ENCODE results near the gene ANKRD33B. TPM values are rescaled to one million over a fixed set of nuclear protein-coding genes. Genes with fewer than 3 reads are reported as not detected.

Gene ANKRD33B
- polyA plus RNA-seq, 1 experiment, result 3.4 TPM

GRCh38 chr5:10532421-10532820 is 31.4 kb upstream of the ANKRD33B start:
- Histone ChIP-seq H3K4me3 (ENCODE audit: low read depth, low read length) (no peak overlapping the region), H3K36me3 (ENCODE audit: control insufficient read depth, insufficient read depth, low read length) (no peaks in the 10 kb centered on the region), H3K27me3 (ENCODE audit: control insufficient read depth, insufficient read depth, low read length) (no peaks in the 10 kb centered on the region)
- CTCF ChIA-PET, result no interaction called here
- TF ChIP-seq CTCF (IDR thresholded peaks at IDR 0.05; ENCODE audit: insufficient read depth, low read depth, low read length), result no peak
- no peak for DNase-seq (ENCODE audit: low read depth)
- POLR2A ChIA-PET, result no interaction called here

DNA sequence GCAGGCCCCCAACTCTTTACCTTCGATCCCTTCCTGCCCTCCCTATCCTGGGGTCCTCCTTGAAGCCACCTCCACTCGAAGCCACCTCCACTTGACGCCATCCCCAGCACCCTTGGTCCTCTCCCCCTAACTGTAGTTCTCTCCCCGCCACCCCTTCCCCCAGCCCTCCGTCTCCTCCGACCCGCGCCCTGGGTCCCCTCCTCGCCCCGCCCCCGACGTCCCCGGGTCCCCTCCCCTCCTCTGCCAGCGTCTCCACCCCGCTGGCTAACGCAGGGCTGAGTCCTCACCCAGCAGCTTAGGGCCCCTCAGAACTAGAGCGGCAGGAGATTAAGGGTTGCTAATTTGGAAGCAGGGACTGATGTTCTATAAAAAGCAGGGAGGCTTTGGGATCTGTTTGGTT is 30.6 kb upstream of the ANKRD33B start:
- no peak for TF ChIP-seq CTCF (IDR thresholded peaks at IDR 0.05; ENCODE audit: insufficient read depth, low read depth, low read length)
- no peak overlapping the region for H3K4me3 ChIP-seq (ENCODE audit: low read depth, low read length)
- POLR2A ChIA-PET, result no interaction called here
- no peaks in the 10 kb centered on the region for H3K27me3 ChIP-seq (ENCODE audit: control insufficient read depth, insufficient read depth, low read length)
- CTCF ChIA-PET, result interaction anchor here (1.4 kb wide), 1 partner anchor 35 kb away, joined by 3 read pairs; no protein-coding TSS in a partner anchor
- DNase-seq (ENCODE audit: low read depth), result no peak
- no peaks in the 10 kb centered on the region for H3K36me3 ChIP-seq (ENCODE audit: control insufficient read depth, insufficient read depth, low read length)

DNA sequence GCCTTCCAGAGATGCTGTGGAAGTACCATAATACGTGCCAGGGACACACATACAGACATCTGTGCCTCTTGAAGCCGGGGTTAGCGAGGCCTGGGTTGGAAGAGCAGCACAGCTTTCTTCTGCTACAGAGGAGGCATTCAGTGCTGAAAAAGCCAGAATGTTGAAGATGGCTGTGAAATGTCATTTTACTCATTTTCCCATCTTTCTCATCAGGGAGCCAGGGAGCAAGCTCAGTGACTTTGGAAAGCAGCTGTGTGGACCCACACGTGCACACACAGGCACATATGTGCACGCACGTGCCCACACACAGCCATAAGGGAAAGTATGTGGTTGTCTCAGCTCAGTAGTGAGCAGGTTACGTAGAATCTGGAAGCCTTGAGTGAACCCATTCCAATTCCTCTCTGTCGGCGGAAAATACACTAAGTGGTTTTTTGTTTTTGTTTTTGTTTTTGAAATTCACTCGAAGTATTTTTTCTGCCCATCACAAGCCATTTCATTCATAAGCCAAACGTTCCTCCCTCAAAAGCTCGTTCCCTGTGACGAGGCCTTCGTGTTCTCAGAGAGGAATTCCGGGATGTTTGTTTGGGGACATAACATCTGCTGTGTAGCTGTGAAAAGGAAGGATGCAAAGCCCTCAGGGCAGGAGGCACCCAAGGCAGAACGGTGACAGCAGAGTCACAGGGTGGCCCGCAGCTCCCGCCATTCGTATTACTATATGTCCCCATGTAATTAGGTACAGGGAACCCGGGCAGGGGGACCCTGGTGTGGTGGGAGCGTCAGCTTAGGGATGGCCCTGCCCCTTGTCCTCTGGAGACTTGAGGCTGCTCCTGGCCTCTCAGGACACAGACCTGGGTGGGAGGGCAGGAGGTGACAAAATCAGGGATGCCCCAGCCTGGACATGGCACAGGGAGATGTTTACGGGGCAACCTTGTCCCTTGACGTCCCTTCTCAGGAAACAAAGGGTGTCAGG is 29.0 kb upstream of the ANKRD33B start:
- Histone ChIP-seq H3K4me3 (ENCODE audit: low read depth, low read length) (no peak overlapping the region), H3K36me3 (ENCODE audit: control insufficient read depth, insufficient read depth, low read length) (no peaks in the 10 kb centered on the region), H3K27me3 (ENCODE audit: control insufficient read depth, insufficient read depth, low read length) (no peaks in the 10 kb centered on the region)
- ChIA-PET CTCF (interaction anchor here (1.4 kb wide), 1 partner anchor 36 kb away, joined by 3 read pairs; no protein-coding TSS in a partner anchor), POLR2A (interaction anchor here (0.6 kb wide), 1 partner anchor 11 kb away, joined by 3 read pairs; no protein-coding TSS in a partner anchor)
- no peak for TF ChIP-seq CTCF (IDR thresholded peaks at IDR 0.05; ENCODE audit: insufficient read depth, low read depth, low read length)
- DNase-seq (ENCODE audit: low read depth), result no peak

- no peak for DNase-seq (ENCODE audit: low read depth)
- ChIA-PET POLR2A (no interaction called here), CTCF (no interaction called here)
- no peak for TF ChIP-seq CTCF (IDR thresholded peaks at IDR 0.05; ENCODE audit: insufficient read depth, low read depth, low read length)
- Histone ChIP-seq H3K36me3 (ENCODE audit: control insufficient read depth, insufficient read depth, low read length) (no peaks in the 10 kb centered on the region), H3K4me3 (ENCODE audit: low read depth, low read length) (no peak overlapping the region), H3K27me3 (ENCODE audit: control insufficient read depth, insufficient read depth, low read length) (no peaks in the 10 kb centered on the region)
Measured at GRCh38 chr5:10536511-10536910, 27.4 kb upstream of the ANKRD33B start.

GRCh38 chr5:10536931-10537579 is 26.8 kb upstream of the ANKRD33B start:
- no peak for DNase-seq (ENCODE audit: low read depth)
- TF ChIP-seq CTCF (IDR thresholded peaks at IDR 0.05; ENCODE audit: insufficient read depth, low read depth, low read length), result no peak
- H3K27me3 ChIP-seq (ENCODE audit: control insufficient read depth, insufficient read depth, low read length), result no peaks in the 10 kb centered on the region
- POLR2A ChIA-PET, result no interaction called here
- no peaks in the 10 kb centered on the region for H3K36me3 ChIP-seq (ENCODE audit: control insufficient read depth, insufficient read depth, low read length)
- CTCF ChIA-PET, result no interaction called here
- H3K4me3 ChIP-seq (ENCODE audit: low read depth, low read length), result no peak overlapping the region
